Measurements from ENCODE around the gene NARF.

DNA sequence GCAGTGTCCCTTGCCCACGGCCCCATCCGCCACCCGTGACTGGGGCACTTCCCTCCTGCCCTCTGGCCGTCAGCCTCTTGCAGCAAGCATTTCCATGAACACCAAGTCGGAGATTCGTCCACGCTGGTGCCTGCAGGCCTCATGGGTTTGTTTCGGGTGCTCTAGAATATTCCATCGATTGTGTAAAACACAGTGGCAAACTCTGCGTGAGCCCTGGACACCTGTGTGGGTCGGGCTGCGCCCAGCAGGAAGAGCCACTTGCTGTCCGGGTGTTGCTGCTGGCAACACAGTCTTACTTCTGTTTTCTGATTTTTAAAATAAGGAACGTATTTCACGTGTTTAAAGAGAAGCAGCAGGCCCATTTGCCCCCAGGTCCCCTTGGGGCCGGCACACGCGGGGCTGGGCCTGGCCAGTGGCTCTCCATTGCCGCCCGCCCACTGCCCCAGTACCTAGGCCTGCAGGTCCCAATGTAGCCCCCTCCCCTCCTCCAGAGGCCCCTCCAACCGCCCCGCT lies 18.0 kb upstream of the NARF start:
- TF ChIP-seq CTCF (IDR thresholded peaks at IDR 0.05) (no peak), POLR2A (IDR thresholded peaks at IDR 0.05) (no peak)

Data from esophagus squamous epithelium (tissue), 4 donors.